Skeletal muscle cell (primary cell): Measurements from ENCODE around the gene TOX4.
"Not testable (repeated sequence)": the region's sequence is repeated elsewhere in the genome, so short reads cannot be mapped to it uniquely, and the experiment has no call there.

Experiments
- DNase-seq: peaks from one replicate; pipeline ENCODE4 v3.0.0-alpha.2; 2010; ENCODE audit warnings: low read depth
- H3K4me3 ChIP-seq: 2 replicates; pipeline ENCODE4 v1.5.1; 2011; ENCODE audit warnings: low read depth, mild to moderate bottlenecking, control low read depth, low read length, moderate library complexity

The TOX4 gene

DNA sequence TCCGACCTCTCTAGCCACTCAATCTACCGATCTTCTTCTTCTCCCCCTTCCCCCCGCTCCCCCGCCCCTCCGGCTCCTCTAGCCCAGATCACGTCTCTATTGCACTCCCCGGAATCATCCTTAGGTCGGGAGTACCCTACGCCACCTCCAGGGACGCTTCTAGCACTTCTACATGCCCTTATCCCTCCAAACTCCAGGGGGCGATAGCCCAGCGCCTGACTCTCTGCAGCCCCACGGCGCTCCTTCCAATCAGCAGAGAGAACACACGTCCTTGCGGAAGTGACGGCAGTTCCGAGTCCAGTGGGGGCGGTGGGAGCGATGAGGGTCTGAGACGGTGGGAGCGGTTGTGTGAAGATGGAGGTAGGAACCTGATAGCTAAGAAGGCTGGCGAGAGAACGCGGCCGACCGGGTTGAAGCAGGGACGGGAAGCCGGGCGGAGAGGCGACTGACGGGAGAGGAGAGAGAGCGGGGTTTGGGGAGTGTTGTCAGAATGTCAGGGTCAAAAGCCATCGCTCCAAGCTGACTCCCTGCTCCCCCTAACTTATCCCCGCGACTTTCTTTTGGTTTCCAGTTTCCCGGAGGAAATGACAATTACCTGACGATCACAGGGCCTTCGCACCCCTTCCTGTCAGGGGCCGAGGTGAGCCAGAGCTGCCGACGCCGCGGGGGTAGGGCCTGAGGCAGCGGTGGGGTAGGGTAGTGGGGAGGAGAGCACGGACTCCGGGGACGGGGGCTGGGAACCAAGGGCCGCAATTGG, at the start of gene TOX4, which contains the start of gene RAB2B:
Gene TOX4 (plus strand): TSS at position 271 of the 757 bp plus-strand sequence. CDS start 84 bp downstream, at position 355.
Gene RAB2B (minus strand): TSS at position 35 of the 757 bp plus-strand sequence. CDS start 87 bp downstream, outside the sequence.
- peak within 1 kb of the TSS; percentile 79 for H3K4me3 ChIP-seq
- peak; percentile 96 for DNase-seq

GRCh38 chr14:21428930-21429329, 48.1 kb upstream of the TOX4 start:
- H3K4me3 ChIP-seq: no peak overlapping the region
- DNase-seq: no peak

DNA sequence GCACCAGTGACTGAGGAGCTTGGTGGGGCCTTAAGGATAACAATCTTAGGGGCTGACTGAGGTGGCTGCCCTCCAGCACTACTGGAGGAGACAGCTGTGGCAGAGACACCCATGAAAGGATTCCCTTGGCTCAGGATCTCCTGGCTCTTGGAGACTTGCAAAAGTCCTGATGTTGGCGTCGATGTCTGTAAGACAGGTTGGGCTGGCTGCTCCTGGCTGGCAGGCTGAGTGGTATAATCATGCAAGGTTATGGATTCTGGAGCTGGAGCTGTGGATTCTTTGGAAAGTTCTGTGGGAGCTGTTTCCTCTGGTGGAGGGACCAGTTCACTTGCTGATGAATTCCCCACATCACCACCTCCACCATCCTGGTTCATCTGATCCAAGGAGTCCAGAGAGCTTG, 45.9 kb upstream of the TOX4 start:
- DNase-seq: no peak
- H3K4me3 ChIP-seq: no peak overlapping the region

DNA sequence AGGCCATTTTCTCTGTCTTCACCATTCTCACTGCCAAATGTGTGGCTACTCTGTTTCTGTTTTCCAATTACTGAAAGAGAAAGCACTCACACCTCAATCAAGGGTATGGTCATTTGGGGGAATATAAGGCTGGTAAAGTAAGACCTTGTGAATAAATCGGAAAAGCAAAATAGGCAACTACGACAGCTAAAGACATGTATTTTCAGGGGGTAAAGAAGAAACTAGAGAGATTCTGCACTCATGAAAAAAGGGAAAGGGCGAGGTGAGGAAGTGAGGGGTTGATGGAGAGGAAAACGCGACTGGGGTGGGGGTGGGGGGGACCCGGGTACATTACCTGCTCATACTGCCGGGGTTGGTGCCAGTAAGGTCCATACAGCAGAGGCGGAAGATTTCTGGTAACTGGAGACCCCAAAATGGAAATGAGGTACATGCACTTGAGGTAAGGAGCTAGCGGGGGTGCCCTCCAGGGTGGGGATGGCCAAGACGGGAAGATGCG, 40.4 kb upstream of the TOX4 start:
- peak overlapping the region; percentile 88 for H3K4me3 ChIP-seq
- DNase-seq: no peak

DNA sequence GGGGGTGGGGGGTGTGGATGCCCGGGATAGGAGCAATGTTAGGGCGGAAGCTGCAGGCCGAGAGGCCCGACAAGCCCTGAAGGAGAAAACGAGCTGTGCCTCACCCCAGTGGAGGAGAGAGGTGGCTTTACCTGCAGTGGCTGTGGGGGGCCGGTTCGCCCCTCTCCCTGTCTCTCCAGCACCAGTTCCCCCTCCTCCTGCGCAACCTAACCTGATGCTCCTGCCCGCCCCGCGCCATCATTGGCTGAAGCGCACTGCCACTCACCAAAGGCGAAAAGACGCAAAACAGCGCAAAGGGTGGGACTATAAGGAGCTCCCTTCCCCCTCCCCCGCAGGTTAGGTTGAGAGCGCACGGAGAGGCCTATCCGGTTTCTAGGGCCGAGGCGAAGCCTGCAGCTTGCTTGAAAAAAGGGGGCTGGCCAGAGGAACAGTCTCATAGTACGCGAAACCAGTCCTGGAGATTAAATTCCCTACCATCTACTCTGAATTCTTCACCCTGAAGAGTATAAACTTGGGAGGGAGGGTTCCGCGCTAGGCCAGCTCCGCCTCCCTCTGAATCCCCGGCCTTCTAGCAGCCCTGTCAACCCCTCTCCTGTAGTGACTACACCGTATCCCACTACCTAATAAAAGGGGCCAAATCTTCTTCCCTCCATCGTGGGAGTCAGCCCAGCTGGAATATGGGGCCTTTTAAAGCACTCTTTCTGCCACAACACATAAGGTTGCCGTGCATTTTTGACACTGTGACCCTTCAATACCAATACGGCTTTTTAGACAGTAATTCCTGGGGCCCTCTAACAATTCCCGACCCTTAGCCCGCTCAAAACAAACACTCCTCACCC, 39.7 kb upstream of the TOX4 start:
- DNase-seq: peak; percentile 98
- peak overlapping the region; percentile 88 for H3K4me3 ChIP-seq

DNA sequence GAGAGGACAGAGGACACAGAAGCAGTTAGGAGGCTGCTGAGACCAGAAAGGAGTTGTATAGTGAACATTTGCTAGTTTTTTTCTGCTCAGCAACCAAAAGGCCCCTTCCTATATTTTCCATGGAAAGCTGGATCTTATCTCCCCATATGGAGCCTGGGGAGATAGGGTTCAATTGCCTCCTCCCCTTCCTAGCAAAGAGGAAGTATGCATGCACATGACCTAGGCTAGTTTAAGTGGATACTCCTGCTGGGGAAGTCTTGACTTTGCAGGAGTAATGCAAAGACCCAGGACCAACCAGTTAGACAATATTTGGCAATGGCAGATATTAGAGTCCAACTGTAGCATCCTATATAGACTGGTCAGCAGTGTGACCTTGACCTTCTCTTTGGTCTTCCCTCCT, 36.1 kb upstream of the TOX4 start:
- no peak overlapping the region for H3K4me3 ChIP-seq

GRCh38 chr14:21442657-21443056, 34.3 kb upstream of the TOX4 start:
- H3K4me3 ChIP-seq, DNase-seq: not testable (repeated sequence)

More for the DNA sequence above, 36.1 kb upstream of the TOX4 start:
- no peak for DNase-seq

DNA sequence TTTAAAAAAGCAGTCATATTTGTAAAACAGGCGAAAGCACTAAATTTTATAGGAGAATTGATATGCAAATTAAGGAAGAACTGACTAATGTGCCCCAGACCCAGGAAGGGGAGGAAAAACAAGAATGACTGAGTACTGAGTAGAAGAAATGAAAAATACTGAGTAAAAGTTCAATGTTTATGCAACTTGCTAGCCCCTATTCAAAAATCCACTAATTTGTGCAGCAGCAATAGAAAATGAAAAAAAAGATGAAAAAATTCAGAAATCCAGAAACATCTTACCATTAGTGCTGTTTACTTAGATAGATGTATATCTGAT, 27.1 kb upstream of the TOX4 start:
- DNase-seq: no peak
- no peak overlapping the region for H3K4me3 ChIP-seq

DNA sequence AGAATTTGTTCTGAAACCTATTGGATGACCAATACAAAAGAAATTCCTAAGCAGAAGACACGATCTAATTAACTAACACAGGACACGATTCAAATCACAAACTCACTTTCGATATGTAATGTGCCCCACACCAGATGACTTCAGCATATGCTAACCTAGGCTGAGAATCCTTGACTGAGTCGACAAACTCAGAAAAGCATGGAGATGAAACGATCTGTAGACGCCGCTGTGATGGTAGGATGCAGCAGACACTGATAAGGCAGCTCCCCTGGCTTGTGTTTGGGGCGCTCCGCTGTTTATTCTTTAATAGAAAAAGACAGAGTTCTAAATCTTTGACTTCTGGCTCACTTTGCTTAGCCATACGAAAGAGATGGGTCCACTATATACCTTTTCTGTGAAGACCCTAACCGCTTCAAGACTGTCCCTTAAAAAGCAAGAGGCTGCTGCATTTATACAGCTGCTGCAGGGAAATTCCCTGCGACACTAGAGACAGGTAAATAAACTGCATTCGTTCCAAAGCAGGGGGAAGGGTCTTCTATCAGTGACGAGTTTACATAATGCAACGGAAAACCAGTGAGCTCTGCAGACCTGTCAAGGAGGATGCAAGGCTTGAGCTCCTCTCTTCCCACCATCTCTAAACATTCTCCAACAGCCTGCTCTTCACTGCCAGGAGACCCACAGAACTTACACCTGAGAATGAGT, 22.0 kb upstream of the TOX4 start:
- DNase-seq: no peak

DNA sequence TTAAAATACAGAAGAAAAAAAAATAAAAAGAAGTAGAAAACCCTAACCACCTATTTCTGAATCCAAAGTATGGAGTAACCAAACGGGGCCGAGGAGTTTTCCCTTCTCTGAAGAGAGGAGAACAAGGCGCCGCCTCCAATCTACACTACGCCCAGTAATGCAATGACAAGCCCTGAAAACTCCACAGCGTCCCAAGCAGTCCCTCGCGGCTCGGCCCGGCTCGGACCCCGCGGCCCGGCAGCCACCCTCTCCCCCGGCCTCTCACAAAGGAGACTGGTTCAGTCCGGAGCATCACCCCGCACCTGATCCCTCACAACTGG, 21.4 kb upstream of the TOX4 start:
- H3K4me3 ChIP-seq: peak overlapping the region; percentile 92
- no peak for DNase-seq

More for the DNA sequence above, 22.0 kb upstream of the TOX4 start:
- peak overlapping the region; percentile 92 for H3K4me3 ChIP-seq

DNA sequence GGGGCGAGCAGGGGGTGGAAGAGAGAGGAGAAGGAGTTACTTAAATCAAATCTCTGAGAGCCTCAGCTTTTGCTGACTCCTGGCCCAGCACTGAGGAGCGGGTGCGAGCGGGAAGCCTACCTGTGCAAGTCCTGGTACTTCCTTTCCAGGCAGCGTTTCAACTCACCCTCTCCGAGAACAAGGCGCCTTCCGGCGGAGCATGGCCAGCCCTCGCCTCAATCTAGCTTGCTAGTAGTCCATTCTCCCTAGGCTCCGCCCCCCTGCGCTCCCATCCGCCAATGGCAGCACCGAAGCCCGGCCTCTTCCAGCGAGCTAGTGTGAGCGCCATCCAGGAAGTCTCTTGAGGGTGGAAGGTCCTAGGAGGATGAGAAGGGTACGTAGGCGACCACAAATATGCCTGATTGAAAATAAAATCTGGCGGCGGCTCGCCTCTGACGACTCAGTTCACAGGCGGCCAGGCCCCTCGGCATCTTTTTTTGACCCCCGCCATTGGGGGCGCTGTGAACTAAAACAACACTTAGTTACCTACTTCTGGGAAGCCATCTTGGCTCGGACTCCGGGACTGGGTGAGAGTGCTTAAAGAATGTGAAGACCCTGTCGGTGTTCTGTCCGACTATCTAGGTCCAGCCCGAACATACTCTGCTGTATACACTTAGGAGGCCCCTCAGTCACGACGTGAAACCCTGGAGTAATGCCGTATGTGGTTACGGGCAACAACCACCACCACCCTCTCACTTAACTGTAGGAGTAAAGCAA, 20.9 kb upstream of the TOX4 start, which contains the start of gene CHD8:
Gene CHD8 (minus strand): TSS at position 212 of the 756 bp plus-strand sequence. CDS start 24,480 bp downstream, outside the sequence.
- peak within 1 kb of the TSS; percentile 92 for H3K4me3 ChIP-seq
- peak; percentile 99 for DNase-seq

GRCh38 chr14:21467616-21468015, 9.4 kb upstream of the TOX4 start:
- no peak overlapping the region for H3K4me3 ChIP-seq
- peak; percentile 67 for DNase-seq

GRCh38 chr14:21475767-21476522, 1.1 kb upstream of the TOX4 start:
- no peak for DNase-seq
- H3K4me3 ChIP-seq: peak overlapping the region; percentile 79

GRCh38 chr14:21476523-21476924, 471 bp upstream of the TOX4 start:
- peak overlapping the region; percentile 79 for H3K4me3 ChIP-seq
- no peak for DNase-seq

GRCh38 chr14:21486640-21487087, 9.7 kb downstream of the TOX4 start:
- DNase-seq: no peak
- H3K4me3 ChIP-seq: no peak overlapping the region

DNA sequence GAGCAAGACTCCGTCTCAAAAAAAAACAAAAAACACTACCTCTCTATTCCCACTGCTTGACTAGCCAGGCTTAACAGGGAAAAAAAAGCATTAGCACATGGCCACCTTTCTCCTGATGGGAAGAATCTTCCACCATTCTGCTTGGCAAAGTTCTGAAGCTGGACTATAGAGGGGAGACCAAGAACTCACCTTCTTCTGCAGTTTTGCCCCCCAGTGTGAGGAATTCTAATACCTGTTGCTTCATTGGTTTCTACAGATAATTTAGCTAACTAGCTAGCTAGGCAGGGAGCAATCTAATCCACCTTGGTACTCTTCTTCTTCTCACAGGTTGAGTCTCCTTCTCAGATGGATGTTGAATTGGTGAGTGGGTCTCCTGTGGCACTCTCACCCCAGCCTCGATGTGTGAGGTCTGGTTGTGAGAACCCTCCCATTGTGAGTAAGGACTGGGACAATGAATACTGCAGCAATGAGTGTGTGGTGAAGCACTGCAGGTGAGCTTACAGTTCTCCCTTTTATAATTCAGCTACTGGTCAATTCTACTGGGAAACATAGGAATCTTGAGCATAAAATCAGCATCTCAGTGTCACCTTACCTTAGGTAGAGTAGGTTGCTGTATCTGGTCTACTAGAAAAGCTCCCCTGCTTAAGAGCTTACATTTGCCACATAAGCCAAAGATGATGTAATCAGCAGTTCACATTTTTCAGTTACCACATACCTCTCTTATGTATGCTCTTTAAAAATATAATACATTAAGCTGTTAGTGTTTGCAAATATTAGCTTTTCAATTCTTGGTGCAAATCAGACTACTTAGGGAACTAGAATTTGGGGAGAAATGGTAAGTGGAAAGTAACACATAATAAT, 18.1 kb downstream of the TOX4 start:
- H3K4me3 ChIP-seq: no peak overlapping the region
- no peak for DNase-seq

DNA sequence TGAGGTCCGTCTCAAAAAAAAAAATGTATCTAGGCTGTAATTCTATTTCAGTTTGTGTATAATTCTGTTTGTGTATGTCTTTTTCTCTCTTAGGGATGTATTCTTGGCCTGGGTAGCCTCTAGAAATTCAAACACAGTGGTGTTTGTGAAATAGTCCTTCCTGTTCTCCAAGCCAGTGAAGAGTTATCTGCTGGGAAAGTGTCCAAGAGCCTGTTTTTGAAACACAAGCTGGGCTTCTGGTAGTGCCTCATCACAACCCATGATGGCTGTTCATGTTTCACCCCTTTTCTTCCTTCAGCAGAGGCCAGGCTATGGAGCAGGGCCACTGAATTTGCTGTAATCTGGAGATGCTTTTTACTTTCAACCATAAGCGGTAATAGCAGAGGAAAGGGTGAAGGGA, 19.5 kb downstream of the TOX4 start:
- DNase-seq: no peak

More for the DNA sequence above, 19.5 kb downstream of the TOX4 start:
- H3K4me3 ChIP-seq: no peak overlapping the region
